GM18505 (cell line): Measurements from ENCODE around the gene SNX32.
A peak's percentile ranks its signal among the peaks of the same experiment; 100 is the strongest.

ENCODE experiments used
- ATAC-seq: cut with Tn5 transposase; IDR thresholded peaks from one replicate; pipeline ENCODE4 v1.9.1; 2021; ENCODE audit not compliant: unreplicated experiment
- POLR2A ChIP-seq: IDR thresholded peaks from 4 replicates; pipeline ENCODE4 v1.6.1; 2011; ENCODE audit warnings: borderline replicate concordance; ENCODE audit not compliant: insufficient read depth, insufficient read length; ENCODE audit errors: extremely low read depth

Gene SNX32

GRCh38 chr11:65851083-65851579 is 17.4 kb downstream of the SNX32 start:
- TF ChIP-seq POLR2A = no peak
- no peak for ATAC-seq

- peak; percentile 22 for TF ChIP-seq POLR2A
- ATAC-seq = no peak
Measured at GRCh38 chr11:65851811-65852507, 18.2 kb downstream of the SNX32 start.

- ATAC-seq = no peak
- peak; percentile 45 for TF ChIP-seq POLR2A
Measured at GRCh38 chr11:65852508-65853245, 18.9 kb downstream of the SNX32 start.

GRCh38 chr11:65853246-65853979 is 19.6 kb downstream of the SNX32 start:
- TF ChIP-seq POLR2A = no peak
- no peak for ATAC-seq

GRCh38 chr11:65854161-65854592 is 20.4 kb downstream of the SNX32 start:
- ATAC-seq = no peak

GRCh38 chr11:65854852-65855837 is 21.4 kb downstream of the SNX32 start:
- no peak for ATAC-seq

More at GRCh38 chr11:65854161-65854592, 20.4 kb downstream of the SNX32 start:
- TF ChIP-seq POLR2A = no peak

GRCh38 chr11:65855927-65856363 is 22.2 kb downstream of the SNX32 start:
- no peak for ATAC-seq
- no peak for TF ChIP-seq POLR2A

More at GRCh38 chr11:65854852-65855837, 21.4 kb downstream of the SNX32 start:
- TF ChIP-seq POLR2A = no peak

GRCh38 chr11:65856689-65857499 is 23.1 kb downstream of the SNX32 start:
- peak; percentile 18 for ATAC-seq
- peak; percentile 67 for TF ChIP-seq POLR2A

- ATAC-seq = peak; percentile 4
- no peak for TF ChIP-seq POLR2A
Measured at GRCh38 chr11:65857500-65857852, 23.7 kb downstream of the SNX32 start.

GRCh38 chr11:65857853-65858680 is 24.3 kb downstream of the SNX32 start, which contains the start of gene CFL1:
TSS of gene CFL1 (minus strand) at chr11:65858180. CDS start at chr11:65858099, 81 bp downstream.
- peak; percentile 43 for ATAC-seq
- peak; percentile 100 for TF ChIP-seq POLR2A

GRCh38 chr11:65858681-65859087 is 24.9 kb downstream of the SNX32 start:
- no peak for TF ChIP-seq POLR2A
- ATAC-seq = no peak
